Liver (tissue), 9 donors: ENCODE measurements around the gene CYBA. TPM values are rescaled to one million over a fixed set of nuclear protein-coding genes. Genes with fewer than 3 reads are reported as not detected.

Source experiments
- DNase-seq: peaks from one replicate; pipeline ENCODE4 v3.0.0-alpha.2; 2017; ENCODE audit warnings: low spot score
- H3K27ac ChIP-seq, 2 donors: one replicate each; pipeline ENCODE4 v1.7.0; 2013; ENCODE audit warnings: inconsistent platforms in 2 of 2, low read length in 2 of 2, control low read depth in 1 of 2, low read depth in 1 of 2, mild to moderate bottlenecking in 1 of 2
- H3K27me3 ChIP-seq, 4 donors: one replicate each; pipeline versions ENCODE4 v1.6.1 to v1.7.0; 2013; ENCODE audit warnings: low read length in 3 of 4, inconsistent platforms in 1 of 4, mild to moderate bottlenecking in 1 of 4, moderate library complexity in 1 of 4; ENCODE audit not compliant: control insufficient read depth in 4 of 4, insufficient read depth in 4 of 4
- H3K36me3 ChIP-seq, 4 donors: one replicate each; pipeline versions ENCODE4 v1.6.1 to v1.7.0; 2013; ENCODE audit warnings: low read length in 3 of 4, mild to moderate bottlenecking in 3 of 4, low read depth in 1 of 4, moderate library complexity in 1 of 4; ENCODE audit not compliant: control insufficient read depth in 4 of 4, insufficient read depth in 3 of 4
- H3K4me1 ChIP-seq, 4 donors: one replicate each; pipeline versions ENCODE4 v1.6.1 to v1.7.0; 2013; ENCODE audit warnings: low read length in 3 of 4, mild to moderate bottlenecking in 3 of 4, moderate library complexity in 1 of 4; ENCODE audit not compliant: control insufficient read depth in 4 of 4, insufficient read depth in 4 of 4
- H3K4me3 ChIP-seq, 3 donors: one replicate each; pipeline versions ENCODE4 v1.6.1 to v1.7.0; 2013; ENCODE audit warnings: low read length in 3 of 3, control low read depth in 1 of 3, low read depth in 1 of 3, mild to moderate bottlenecking in 1 of 3
- H3K9ac ChIP-seq, 2 donors: one replicate each; pipeline ENCODE4 v1.7.0; 2013; ENCODE audit warnings: low read length in 2 of 2, mild to moderate bottlenecking in 2 of 2, moderate library complexity in 2 of 2, control low read depth in 1 of 2, low read depth in 1 of 2
- H3K9me3 ChIP-seq, 4 donors: one replicate each; pipeline versions ENCODE4 v1.6.1 to v1.7.0; 2013; ENCODE audit warnings: low read length in 3 of 4; ENCODE audit not compliant: control insufficient read depth in 4 of 4
- ATF3 ChIP-seq: IDR thresholded peaks from 2 replicates; pipeline ENCODE4 v1.6.1; 2016; ENCODE audit warnings: antibody characterized with exemption
- CTCF ChIP-seq: fragments of 150-350 bp; IDR thresholded peaks from 2 replicates; pipeline ENCODE4 v1.5.1; 2017; ENCODE audit warnings: improper control_type of control experiment, low read depth, low read length; ENCODE audit not compliant: missing input control
- EGR1 ChIP-seq, 2 donors: IDR thresholded peaks; 2 replicates each; pipeline ENCODE4 v1.6.1; 2016 to 2018; ENCODE audit warnings: antibody characterized with exemption in 2 of 2, low read depth in 2 of 2
- FOXA1 ChIP-seq: IDR thresholded peaks from 2 replicates; pipeline ENCODE4 v1.6.1; 2016; ENCODE audit warnings: antibody characterized with exemption
- FOXA2 ChIP-seq: IDR thresholded peaks from 2 replicates; pipeline ENCODE4 v1.6.1; 2016; ENCODE audit warnings: antibody characterized with exemption
- GABPA ChIP-seq, 2 donors: IDR thresholded peaks in 1 of 2; conservative IDR thresholded peaks in 1 of 2; 2 replicates each; pipeline ENCODE4 v1.6.1; 2016; ENCODE audit warnings: antibody characterized with exemption in 2 of 2, mild to moderate bottlenecking in 1 of 2, moderate library complexity in 1 of 2
- HNF4A ChIP-seq, 2 donors: conservative IDR thresholded peaks; 2 replicates each; pipeline ENCODE4 v1.6.1; 2016; ENCODE audit warnings: antibody characterized with exemption in 2 of 2, mild to moderate bottlenecking in 2 of 2
- HNF4G ChIP-seq: IDR thresholded peaks from 2 replicates; pipeline ENCODE4 v1.6.1; 2016; ENCODE audit warnings: antibody characterized with exemption
- JUND ChIP-seq, 2 donors: IDR thresholded peaks; 2 replicates each; pipeline ENCODE4 v1.6.1; 2016; ENCODE audit warnings: antibody characterized with exemption in 2 of 2
- MAX ChIP-seq: IDR thresholded peaks from 2 replicates; pipeline ENCODE4 v1.6.1; 2016; ENCODE audit warnings: antibody characterized with exemption
- NR2F2 ChIP-seq: IDR thresholded peaks from 2 replicates; pipeline ENCODE4 v1.6.1; 2016; ENCODE audit warnings: antibody characterized with exemption
- RAD21 ChIP-seq, 2 donors: IDR thresholded peaks; 2 replicates each; pipeline ENCODE4 v1.6.1; 2016; ENCODE audit warnings: antibody characterized with exemption in 2 of 2, mild to moderate bottlenecking in 2 of 2
- REST ChIP-seq: IDR thresholded peaks from 2 replicates; pipeline ENCODE4 v1.6.1; 2016; ENCODE audit warnings: antibody characterized with exemption, mild to moderate bottlenecking
- RXRA ChIP-seq, 2 donors: IDR thresholded peaks; 2 replicates each; pipeline ENCODE4 v1.6.1; 2017 to 2018; ENCODE audit warnings: antibody characterized with exemption in 2 of 2, mild to moderate bottlenecking in 1 of 2
- SP1 ChIP-seq: IDR thresholded peaks from 2 replicates; pipeline ENCODE4 v1.6.1; 2018; ENCODE audit warnings: antibody characterized with exemption, mild to moderate bottlenecking
- TAF1 ChIP-seq: conservative IDR thresholded peaks from 2 replicates; pipeline ENCODE4 v1.6.1; 2016; ENCODE audit warnings: antibody characterized with exemption, mild to moderate bottlenecking
- YY1 ChIP-seq: IDR thresholded peaks from 2 replicates; pipeline ENCODE4 v1.6.1; 2016; ENCODE audit warnings: antibody characterized with exemption, mild to moderate bottlenecking
- ZBTB33 ChIP-seq: IDR thresholded peaks from 2 replicates; pipeline ENCODE4 v1.6.1; 2016; ENCODE audit warnings: antibody characterized with exemption
- WGBS: extraction: QIAGEN DNeasy Blood & Tissue Kit; methylation state at CpG from one replicate; pipeline ENCODE4 v1.1.7; 2013; 5-methylcytosine and 5-hydroxymethylcytosine counted together
- polyA plus RNA-seq, 2 donors: library from polyadenylated mRNA; stranded (reverse) in 1 of 2; unstranded in 1 of 2; fragments of 200-250 nt in 1 of 2; fragments of >200 nt in 1 of 2; fragmentation: Nextera tagmentation in 1 of 2; extraction: Ambion mirVana in 1 of 2; gene quantifications; one replicate each; pipeline versions ENCODE4 v1.2.1 to v1.2.3, GENCODE V29; 2013 to 2015
- total RNA-seq, 2 donors: library from RNA; depleted of rRNA; stranded (reverse); fragments of >200 nt; gene quantifications; one replicate each; pipeline ENCODE4 v1.2.3, GENCODE V29; 2014
- donor health status: healthy.
- donor health status: healthy.
- donor health status: healthy.
- donor health status: healthy.
- donor health status: healthy.

The CYBA gene
- total and polyA plus RNA-seq, 4 donors: 39.0 to 217 (median 52.6) TPM

GRCh38 chr16:88677721-88678120 lies 26.9 kb upstream of the CYBA start:
- H3K4me1 ChIP-seq: peaks cover 0 to 8% (median 0%) of the 10 kb centered on the region in 4 donors
- H3K9me3 ChIP-seq: no peaks in the 10 kb centered on the region
- no peak overlapping the region for H3K27ac ChIP-seq
- no peaks in the 10 kb centered on the region for H3K27me3 ChIP-seq
- H3K36me3 ChIP-seq: peaks cover 0 to 8% (median 0%) of the 10 kb centered on the region in 4 donors
- no peak for DNase-seq
- TF ChIP-seq YY1: no peak
- TF ChIP-seq GABPA (IDR thresholded peaks at IDR 0.05 in 1 of 2, conservative IDR thresholded peaks at IDR 0.05 in 1 of 2): no peak
- TF ChIP-seq ATF3: no peak
- TF ChIP-seq MAX: no peak
- TF ChIP-seq CTCF: no peak
- TF ChIP-seq REST: no peak
- TF ChIP-seq RXRA (IDR thresholded peaks at IDR 0.05): no peak
- TF ChIP-seq ZBTB33: no peak
- no peak for TF ChIP-seq SP1
- TF ChIP-seq EGR1 (IDR thresholded peaks at IDR 0.05; ENCODE audit: low read depth in 2 of 2): no peak
- TF ChIP-seq HNF4A (conservative IDR thresholded peaks at IDR 0.05): no peak
- TF ChIP-seq NR2F2: no peak
- TF ChIP-seq JUND (IDR thresholded peaks at IDR 0.05): no peak
- no peak for TF ChIP-seq TAF1
- no peak for TF ChIP-seq FOXA1
- no peak for TF ChIP-seq RAD21 (IDR thresholded peaks at IDR 0.05)
- no peak for TF ChIP-seq FOXA2
- no peak for TF ChIP-seq HNF4G
- no peak overlapping the region for H3K9ac ChIP-seq
- WGBS: 80% methylated on average over 13 of the region's 13 CpGs
- no peak overlapping the region for H3K4me3 ChIP-seq
